T-helper 9 cell (primary cell): ENCODE results near the gene AHRR.
"Not testable (repeated sequence)": the region's sequence is repeated elsewhere in the genome, so short reads cannot be mapped to it uniquely, and the experiment has no call there.

ENCODE experiments used
- DNase-seq: peaks from one replicate; pipeline ENCODE4 v3.0.0-alpha.2; 2020

The AHRR gene

GRCh38 chr5:368183-369084 lies 46.9 kb downstream of the AHRR start:
- no peak for DNase-seq

GRCh38 chr5:369151-369868 lies 47.8 kb downstream of the AHRR start:
- no peak for DNase-seq

GRCh38 chr5:369869-370236 lies 48.3 kb downstream of the AHRR start:
- DNase-seq = not testable (repeated sequence)

GRCh38 chr5:370311-370958 lies 48.9 kb downstream of the AHRR start:
- no peak for DNase-seq

- no peak for DNase-seq
Observed at GRCh38 chr5:370959-371810, 49.7 kb downstream of the AHRR start.

- DNase-seq = no peak
Observed at GRCh38 chr5:371811-372555, 50.5 kb downstream of the AHRR start.

GRCh38 chr5:372556-372995 lies 51.1 kb downstream of the AHRR start:
- no peak for DNase-seq

- DNase-seq = no peak
Observed at GRCh38 chr5:372996-373709, 51.6 kb downstream of the AHRR start.

GRCh38 chr5:373710-374602 lies 52.4 kb downstream of the AHRR start:
- DNase-seq = no peak

GRCh38 chr5:374631-375335 lies 53.3 kb downstream of the AHRR start:
- DNase-seq = no peak

GRCh38 chr5:375336-375920 lies 53.9 kb downstream of the AHRR start:
- DNase-seq = no peak

- DNase-seq = no peak
Observed at GRCh38 chr5:375921-376798, 54.6 kb downstream of the AHRR start.

GRCh38 chr5:376799-377325 lies 55.3 kb downstream of the AHRR start:
- DNase-seq = no peak

GRCh38 chr5:377326-377981 lies 55.9 kb downstream of the AHRR start:
- no peak for DNase-seq

GRCh38 chr5:378301-378891 lies 56.9 kb downstream of the AHRR start:
- no peak for DNase-seq

- DNase-seq = no peak
Observed at GRCh38 chr5:378976-379742, 57.6 kb downstream of the AHRR start.
